ENCODE results near the gene ATP8B4.

The ATP8B4 gene

DNA sequence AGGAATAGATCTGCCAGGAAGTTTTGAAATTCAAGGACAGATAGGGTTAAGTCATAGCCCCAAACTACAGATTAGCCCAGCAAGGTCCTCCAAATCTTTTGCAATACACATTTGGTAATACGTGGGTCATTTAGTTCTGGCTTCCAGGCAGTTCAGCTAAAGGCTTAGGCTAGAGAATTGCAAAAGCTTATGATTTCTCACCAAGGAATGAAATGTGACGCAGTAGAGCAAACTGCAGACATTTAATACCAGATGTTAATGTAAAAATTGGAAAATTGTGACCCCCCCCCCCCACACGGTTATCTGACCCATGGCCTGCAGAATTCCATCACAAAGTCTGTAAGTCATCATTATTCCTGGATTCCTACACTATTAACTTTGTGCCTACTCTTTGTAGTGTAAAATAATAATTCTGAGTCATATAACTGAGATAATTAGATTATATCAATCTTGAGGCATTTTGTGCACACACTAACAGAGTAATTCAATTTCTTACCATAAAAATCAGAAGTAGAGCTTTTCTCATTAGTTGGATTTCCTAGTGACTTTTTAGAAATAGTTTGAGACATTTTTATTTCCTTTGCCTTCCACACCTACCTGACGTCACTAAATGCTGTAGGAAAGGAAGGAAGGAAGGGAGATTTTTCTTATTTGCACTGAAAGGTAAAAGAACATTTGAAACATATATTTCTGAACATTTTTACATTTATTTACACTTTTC, 263.0 kb downstream of the ATP8B4 start:
- H3K27ac ChIP-seq (ENCODE audit: low read depth, low read length, severe bottlenecking): no peak overlapping the region
- whole genome bisulfite sequencing, 2 experiments (ENCODE audit: insufficient coverage in 2 of 2): 83 to 100% methylated on average over 1 of the region's 4 CpGs
- H3K9me3 ChIP-seq (ENCODE audit: control insufficient read depth, low read length): no peaks in the 10 kb centered on the region
- no peak overlapping the region for H3K4me3 ChIP-seq (ENCODE audit: extremely low read depth, insufficient read depth, low read length, poor library complexity, severe bottlenecking)
- no peaks in the 10 kb centered on the region for H3K4me1 ChIP-seq (ENCODE audit: control insufficient read depth, insufficient read depth, low read length, poor library complexity, severe bottlenecking)
- no peaks in the 10 kb centered on the region for H3K36me3 ChIP-seq (ENCODE audit: control insufficient read depth, insufficient read depth, low read length)

GRCh38 chr15:49852756-49853155, 266.3 kb downstream of the ATP8B4 start:
- H3K36me3 ChIP-seq (ENCODE audit: control insufficient read depth, insufficient read depth, low read length): no peaks in the 10 kb centered on the region
- H3K4me3 ChIP-seq (ENCODE audit: extremely low read depth, insufficient read depth, low read length, poor library complexity, severe bottlenecking): no peak overlapping the region
- H3K27ac ChIP-seq (ENCODE audit: low read depth, low read length, severe bottlenecking): no peak overlapping the region
- no peaks in the 10 kb centered on the region for H3K4me1 ChIP-seq (ENCODE audit: control insufficient read depth, insufficient read depth, low read length, poor library complexity, severe bottlenecking)
- WGBS, 2 experiments (ENCODE audit: insufficient coverage in 2 of 2): 76 to 84% methylated on average over 2 of the region's 2 CpGs
- no peaks in the 10 kb centered on the region for H3K9me3 ChIP-seq (ENCODE audit: control insufficient read depth, low read length)

- Histone ChIP-seq H3K9me3 (ENCODE audit: control insufficient read depth, low read length) (no peaks in the 10 kb centered on the region), H3K4me1 (ENCODE audit: control insufficient read depth, insufficient read depth, low read length, poor library complexity, severe bottlenecking) (no peaks in the 10 kb centered on the region), H3K4me3 (ENCODE audit: extremely low read depth, insufficient read depth, low read length, poor library complexity, severe bottlenecking) (no peak overlapping the region), H3K36me3 (ENCODE audit: control insufficient read depth, insufficient read depth, low read length) (no peaks in the 10 kb centered on the region), H3K27ac (ENCODE audit: low read depth, low read length, severe bottlenecking) (no peak overlapping the region)
- WGBS, 2 experiments (ENCODE audit: insufficient coverage in 2 of 2): 79 to 100% methylated on average over 1 to 2 of the region's 2 CpGs
These were observed 270.2 kb downstream of the ATP8B4 start for GRCh38 chr15:49848807-49849206.

DNA sequence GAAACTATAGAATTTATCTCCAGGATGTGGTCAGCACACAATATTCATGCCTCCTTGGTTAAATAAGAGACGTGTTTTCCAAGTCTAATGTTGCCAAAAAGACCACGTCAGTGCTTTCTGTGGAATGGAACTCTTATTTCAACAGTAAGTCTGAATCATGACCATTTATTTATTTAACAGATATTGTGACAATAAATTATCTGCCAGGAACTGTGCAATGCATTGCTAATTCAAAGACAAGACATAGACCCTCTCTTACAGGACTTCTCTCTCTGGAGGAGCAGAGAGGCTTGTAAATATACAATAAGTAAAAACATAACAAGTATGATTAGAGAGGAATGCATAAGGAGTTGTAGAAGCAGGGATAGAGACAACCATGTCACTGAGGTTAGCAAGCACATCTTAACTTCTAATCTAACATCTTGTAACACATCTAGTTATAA, 270.7 kb downstream of the ATP8B4 start:
- 83 to 100% methylated on average over 1 of the region's 2 CpGs for WGBS, 2 experiments (ENCODE audit: insufficient coverage in 2 of 2)
- Histone ChIP-seq H3K4me1 (ENCODE audit: control insufficient read depth, insufficient read depth, low read length, poor library complexity, severe bottlenecking) (no peaks in the 10 kb centered on the region), H3K9me3 (ENCODE audit: control insufficient read depth, low read length) (no peaks in the 10 kb centered on the region), H3K36me3 (ENCODE audit: control insufficient read depth, insufficient read depth, low read length) (no peaks in the 10 kb centered on the region), H3K4me3 (ENCODE audit: extremely low read depth, insufficient read depth, low read length, poor library complexity, severe bottlenecking) (no peak overlapping the region), H3K27ac (ENCODE audit: low read depth, low read length, severe bottlenecking) (no peak overlapping the region)

- WGBS, 2 experiments (ENCODE audit: insufficient coverage in 2 of 2): 87 to 88% methylated on average over 2 of the region's 5 CpGs
These were observed 271.4 kb downstream of the ATP8B4 start for GRCh38 chr15:49847423-49848281.

DNA sequence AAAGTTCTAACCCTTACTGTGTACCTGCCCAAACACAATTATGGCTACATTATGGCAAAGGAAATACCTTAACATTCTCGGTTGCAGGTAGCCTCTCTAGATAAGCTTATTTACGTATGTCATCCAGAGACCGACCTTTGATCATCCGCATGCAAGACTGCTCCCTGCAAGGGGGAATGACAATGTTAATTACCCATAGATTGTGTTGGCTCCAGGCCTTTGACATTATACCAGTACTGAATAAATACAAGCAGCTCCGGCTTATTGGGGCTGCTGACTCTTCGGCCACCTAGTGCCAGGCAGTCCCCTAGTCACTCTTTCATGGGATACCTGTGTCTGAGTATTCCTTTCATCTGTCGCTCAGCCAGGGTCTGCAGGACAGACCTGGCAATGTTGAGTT, 274.6 kb downstream of the ATP8B4 start:
- H3K9me3 ChIP-seq (ENCODE audit: control insufficient read depth, low read length): peaks cover 20% of the 10 kb centered on the region
- no peaks in the 10 kb centered on the region for H3K4me1 ChIP-seq (ENCODE audit: control insufficient read depth, insufficient read depth, low read length, poor library complexity, severe bottlenecking)
- no peaks in the 10 kb centered on the region for H3K36me3 ChIP-seq (ENCODE audit: control insufficient read depth, insufficient read depth, low read length)
- 92 to 97% methylated on average over 5 to 7 of the region's 7 CpGs for WGBS, 2 experiments (ENCODE audit: insufficient coverage in 2 of 2)
- H3K27ac ChIP-seq (ENCODE audit: low read depth, low read length, severe bottlenecking): no peak overlapping the region
- H3K4me3 ChIP-seq (ENCODE audit: extremely low read depth, insufficient read depth, low read length, poor library complexity, severe bottlenecking): no peak overlapping the region

More at GRCh38 chr15:49847423-49848281, 271.4 kb downstream of the ATP8B4 start:
- H3K27ac ChIP-seq (ENCODE audit: low read depth, low read length, severe bottlenecking): no peak overlapping the region
- no peaks in the 10 kb centered on the region for H3K36me3 ChIP-seq (ENCODE audit: control insufficient read depth, insufficient read depth, low read length)
- no peaks in the 10 kb centered on the region for H3K9me3 ChIP-seq (ENCODE audit: control insufficient read depth, low read length)
- no peaks in the 10 kb centered on the region for H3K4me1 ChIP-seq (ENCODE audit: control insufficient read depth, insufficient read depth, low read length, poor library complexity, severe bottlenecking)
- H3K4me3 ChIP-seq (ENCODE audit: extremely low read depth, insufficient read depth, low read length, poor library complexity, severe bottlenecking): no peak overlapping the region

GRCh38 chr15:49843725-49844124, 275.3 kb downstream of the ATP8B4 start:
- Histone ChIP-seq H3K4me3 (ENCODE audit: extremely low read depth, insufficient read depth, low read length, poor library complexity, severe bottlenecking) (no peak overlapping the region), H3K36me3 (ENCODE audit: control insufficient read depth, insufficient read depth, low read length) (no peaks in the 10 kb centered on the region), H3K9me3 (ENCODE audit: control insufficient read depth, low read length) (peaks cover 22% of the 10 kb centered on the region), H3K27ac (ENCODE audit: low read depth, low read length, severe bottlenecking) (no peak overlapping the region), H3K4me1 (ENCODE audit: control insufficient read depth, insufficient read depth, low read length, poor library complexity, severe bottlenecking) (no peaks in the 10 kb centered on the region)
- WGBS, 2 experiments (ENCODE audit: insufficient coverage in 2 of 2): 95 to 100% methylated on average over 2 to 3 of the region's 5 CpGs

DNA sequence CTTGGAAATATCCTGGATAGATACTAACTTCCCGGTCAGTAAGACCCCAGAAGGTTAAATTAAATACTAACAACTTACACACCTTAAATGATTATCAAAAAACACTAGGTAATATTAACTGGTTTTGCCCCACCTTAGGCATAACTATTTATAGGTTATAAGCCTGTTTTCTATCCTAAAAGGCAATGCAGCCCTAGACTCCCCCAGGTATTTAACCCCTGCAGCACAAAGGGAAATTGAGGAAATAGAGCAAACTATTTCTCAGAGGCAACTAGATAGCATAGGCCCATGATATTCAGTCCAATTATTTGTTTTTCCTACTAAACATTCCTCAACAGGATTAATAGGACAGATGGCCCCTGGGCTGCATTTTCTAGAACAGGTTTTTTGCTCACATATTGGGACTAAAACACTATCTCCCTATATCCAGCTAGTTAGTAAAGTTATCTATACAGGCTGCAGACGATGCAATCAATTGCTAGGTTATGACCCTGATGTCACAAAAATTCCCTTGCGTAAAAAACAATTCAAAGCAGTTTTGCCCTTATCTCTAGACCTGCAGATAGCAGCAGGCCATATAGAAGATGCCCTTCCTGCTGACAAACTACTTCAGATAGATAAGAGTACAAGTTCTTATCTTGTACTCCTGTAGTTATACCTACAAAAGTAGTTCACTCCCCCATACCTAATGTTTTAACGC, 276.9 kb downstream of the ATP8B4 start:
- Histone ChIP-seq H3K36me3 (ENCODE audit: control insufficient read depth, insufficient read depth, low read length) (no peaks in the 10 kb centered on the region), H3K27ac (ENCODE audit: low read depth, low read length, severe bottlenecking) (no peak overlapping the region), H3K9me3 (ENCODE audit: control insufficient read depth, low read length) (peaks cover 22% of the 10 kb centered on the region), H3K4me1 (ENCODE audit: control insufficient read depth, insufficient read depth, low read length, poor library complexity, severe bottlenecking) (no peaks in the 10 kb centered on the region), H3K4me3 (ENCODE audit: extremely low read depth, insufficient read depth, low read length, poor library complexity, severe bottlenecking) (no peak overlapping the region)
- WGBS, 2 experiments (ENCODE audit: insufficient coverage in 2 of 2): 80 to 100% methylated on average over 1 to 2 of the region's 4 CpGs

- Histone ChIP-seq H3K36me3 (ENCODE audit: control insufficient read depth, insufficient read depth, low read length) (no peaks in the 10 kb centered on the region), H3K27ac (ENCODE audit: low read depth, low read length, severe bottlenecking) (no peak overlapping the region), H3K9me3 (ENCODE audit: control insufficient read depth, low read length) (no peaks in the 10 kb centered on the region), H3K4me3 (ENCODE audit: extremely low read depth, insufficient read depth, low read length, poor library complexity, severe bottlenecking) (no peak overlapping the region), H3K4me1 (ENCODE audit: control insufficient read depth, insufficient read depth, low read length, poor library complexity, severe bottlenecking) (peaks cover 20% of the 10 kb centered on the region)
- WGBS, 2 experiments (ENCODE audit: insufficient coverage in 2 of 2): 61 to 90% methylated on average over 3 to 5 of the region's 8 CpGs
These were observed 286.5 kb downstream of the ATP8B4 start for GRCh38 chr15:49832511-49832910.

DNA sequence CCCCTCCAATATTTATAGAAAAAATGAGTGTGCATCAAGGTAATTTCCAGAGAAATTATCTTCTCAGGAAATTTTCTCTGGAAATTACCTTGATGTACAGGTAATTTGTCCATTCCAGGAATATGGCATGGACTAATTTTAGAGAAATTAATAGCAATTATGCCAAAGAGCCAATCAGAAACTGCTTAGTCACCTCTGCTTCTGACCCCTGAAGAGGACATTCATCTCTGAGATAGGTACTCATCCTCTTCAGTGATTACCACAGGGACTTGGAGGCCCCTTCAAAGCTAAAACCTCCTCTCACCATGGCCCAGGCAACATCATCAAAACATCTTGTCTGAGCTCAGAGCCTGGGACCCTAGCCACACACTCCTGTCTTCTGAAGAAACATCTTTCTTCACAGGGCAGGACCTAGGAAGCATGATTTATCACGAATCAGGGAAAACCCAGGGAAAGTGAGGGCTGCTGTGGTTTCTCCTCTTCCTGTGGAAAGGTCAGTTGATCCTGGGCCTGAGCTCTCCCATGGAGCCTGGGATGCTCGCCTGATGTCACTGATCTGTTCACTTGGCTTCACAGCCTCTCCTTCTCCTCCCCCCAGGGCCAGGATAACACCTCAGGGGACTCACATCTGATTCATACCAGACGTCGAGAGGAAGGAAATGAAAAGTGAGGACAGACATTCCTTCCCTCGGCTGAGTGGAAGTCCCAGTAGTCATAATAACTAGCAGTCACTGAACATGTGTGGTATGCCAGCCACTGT, 287.6 kb downstream of the ATP8B4 start:
- no peaks in the 10 kb centered on the region for H3K36me3 ChIP-seq (ENCODE audit: control insufficient read depth, insufficient read depth, low read length)
- peak overlapping the region; percentile 51 for H3K27ac ChIP-seq (ENCODE audit: low read depth, low read length, severe bottlenecking)
- no peaks in the 10 kb centered on the region for H3K9me3 ChIP-seq (ENCODE audit: control insufficient read depth, low read length)
- H3K4me3 ChIP-seq (ENCODE audit: extremely low read depth, insufficient read depth, low read length, poor library complexity, severe bottlenecking): no peak overlapping the region
- peaks cover 20% of the 10 kb centered on the region for H3K4me1 ChIP-seq (ENCODE audit: control insufficient read depth, insufficient read depth, low read length, poor library complexity, severe bottlenecking)
- 50 to 64% methylated on average over 3 to 4 of the region's 5 CpGs for WGBS, 2 experiments (ENCODE audit: insufficient coverage in 2 of 2)

All from mesodermal cell (in vitro differentiated cells).